ENCODE data around the gene GPER1. TPM values are rescaled to one million over a fixed set of nuclear protein-coding genes. Genes with fewer than 3 reads are reported as not detected.
A peak's percentile ranks its signal among the peaks of the same experiment; 100 is the strongest.

The GPER1 gene
- polyA plus RNA-seq, 1 donor (not counting 4 experiments of a cell fraction or from before 2014, with no cell fraction given), result 0.05 TPM

GRCh38 chr7:1136841-1137516, 49.1 kb downstream of the GPER1 start:
- H3K27ac ChIP-seq (ENCODE audit: control insufficient read depth, insufficient read depth, low read length), result peak overlapping the region; percentile 79
- peak overlapping the region; percentile 81 for H3K4me2 ChIP-seq (ENCODE audit: control insufficient read depth, extremely low read depth, insufficient read depth, low read depth, low read length)
- H3K27me3 ChIP-seq (ENCODE audit: control insufficient read depth, extremely low read depth, insufficient read depth, low read length), result no peaks in the 10 kb centered on the region
- peak overlapping the region; percentile 84 for H3K9ac ChIP-seq (ENCODE audit: control insufficient read depth, extremely low read depth, insufficient read depth, low read length)
- dilution Hi-C loops (cut with MboI; ENCODE audit: extremely low pct_ligation_motif_present, low sequenced_read_pairs), result no loop called here
- TF ChIP-seq EZH2 (IDR thresholded peaks at IDR 0.05; ENCODE audit: low read length), result no peak
- no peak for TF ChIP-seq CTCF (optimal IDR thresholded peaks at IDR 0.05 in 1 of 3, IDR thresholded peaks at IDR 0.05 in 1 of 3, conservative IDR thresholded peaks at IDR 0.05 in 1 of 3; ENCODE audit: extremely low read depth in 1 of 3, insufficient read depth in 2 of 3, low read length in 3 of 3)
- DNase-seq (ENCODE audit: low read depth, low spot score), result no peak
- no peaks in the 10 kb centered on the region for H3K9me1 ChIP-seq (ENCODE audit: control insufficient read depth, extremely low read depth, insufficient read depth, low read length)
- no peaks in the 10 kb centered on the region for H3K9me3 ChIP-seq (ENCODE audit: control insufficient read depth, low read depth, low read length)
- no peaks in the 10 kb centered on the region for H4K20me1 ChIP-seq (ENCODE audit: control insufficient read depth, extremely low read depth, insufficient read depth, low read length)
- peaks cover 0 to 2% of the 10 kb centered on the region in 2 experiments for H3K36me3 ChIP-seq (ENCODE audit: control insufficient read depth in 2 of 2, extremely low read depth in 1 of 2, insufficient read depth in 2 of 2, low read length in 2 of 2)
- peaks cover 9% of the 10 kb centered on the region for H3K4me1 ChIP-seq (ENCODE audit: control insufficient read depth, extremely low read depth, insufficient read depth, low read length)
- H2AFZ ChIP-seq (ENCODE audit: control insufficient read depth, low read length), result peak overlapping the region; percentile 64
- peaks cover 27% of the 10 kb centered on the region for H3K79me2 ChIP-seq (ENCODE audit: control insufficient read depth, insufficient read depth, low read length)
- H3K4me3 ChIP-seq (ENCODE audit: control insufficient read depth in 2 of 3, extremely low read depth in 1 of 3, insufficient read depth in 2 of 3, low read depth in 1 of 3, low read length in 3 of 3), result peak overlapping the region; percentile 73 to 92 (median 78)
- no peak for FAIRE-seq

GRCh38 chr7:1137517-1138167, 49.7 kb downstream of the GPER1 start:
- Histone ChIP-seq H3K4me1 (ENCODE audit: control insufficient read depth, extremely low read depth, insufficient read depth, low read length) (peaks cover 9% of the 10 kb centered on the region), H2AFZ (ENCODE audit: control insufficient read depth, low read length) (peak overlapping the region; percentile 64), H3K9ac (ENCODE audit: control insufficient read depth, extremely low read depth, insufficient read depth, low read length) (peak overlapping the region; percentile 84), H4K20me1 (ENCODE audit: control insufficient read depth, extremely low read depth, insufficient read depth, low read length) (no peaks in the 10 kb centered on the region), H3K27ac (ENCODE audit: control insufficient read depth, insufficient read depth, low read length) (peak overlapping the region; percentile 79), H3K79me2 (ENCODE audit: control insufficient read depth, insufficient read depth, low read length) (peaks cover 25% of the 10 kb centered on the region), H3K4me3 (ENCODE audit: control insufficient read depth in 2 of 3, extremely low read depth in 1 of 3, insufficient read depth in 2 of 3, low read depth in 1 of 3, low read length in 3 of 3) (peak overlapping the region; percentile 78 to 92 (median 90)), H3K36me3 (ENCODE audit: control insufficient read depth in 2 of 2, extremely low read depth in 1 of 2, insufficient read depth in 2 of 2, low read length in 2 of 2) (peaks cover 0 to 2% of the 10 kb centered on the region in 2 experiments), H3K9me1 (ENCODE audit: control insufficient read depth, extremely low read depth, insufficient read depth, low read length) (no peaks in the 10 kb centered on the region), H3K9me3 (ENCODE audit: control insufficient read depth, low read depth, low read length) (no peaks in the 10 kb centered on the region), H3K27me3 (ENCODE audit: control insufficient read depth, extremely low read depth, insufficient read depth, low read length) (no peaks in the 10 kb centered on the region), H3K4me2 (ENCODE audit: control insufficient read depth, extremely low read depth, insufficient read depth, low read depth, low read length) (peak overlapping the region; percentile 81)
- DNase-seq (ENCODE audit: low read depth, low spot score) (no peak), FAIRE-seq (no peak)
- dilution Hi-C loops (cut with MboI; ENCODE audit: extremely low pct_ligation_motif_present, low sequenced_read_pairs), result no loop called here
- TF ChIP-seq EZH2 (IDR thresholded peaks at IDR 0.05; ENCODE audit: low read length) (no peak), CTCF (optimal IDR thresholded peaks at IDR 0.05 in 1 of 3, IDR thresholded peaks at IDR 0.05 in 1 of 3, conservative IDR thresholded peaks at IDR 0.05 in 1 of 3; ENCODE audit: extremely low read depth in 1 of 3, insufficient read depth in 2 of 3, low read length in 3 of 3) (no peak)
